Gastroesophageal sphincter (tissue), 4 donors: ENCODE results near the gene IRF2BPL. TPM values are rescaled to one million over a fixed set of nuclear protein-coding genes. Genes with fewer than 3 reads are reported as not detected.

Source experiments
- ATAC-seq: fragments of 150-250 bp; one replicate; pipeline ENCODE4 v1.9.1; 2016; ENCODE audit warnings: mild to moderate bottlenecking, moderate library complexity
- H3K27ac ChIP-seq, 4 donors: fragments of 200-600 bp; sonication (generic) in 3 of 4; 1 replicate in 3 of 4; 2 replicates in 1 of 4; pipeline ENCODE4 v1.5.1; 2016 to 2019
- H3K27me3 ChIP-seq: fragments of 200-600 bp; sonication (generic); one replicate; pipeline ENCODE4 v1.5.1; 2019
- H3K36me3 ChIP-seq, 2 donors: fragments of 200-600 bp; sonication (generic); one replicate each; pipeline ENCODE4 v1.5.1; 2019; ENCODE audit warnings: control low read depth in 1 of 2
- H3K4me1 ChIP-seq, 3 donors: fragments of 200-600 bp; sonication (generic); 1 replicate in 2 of 3; 2 replicates in 1 of 3; pipeline ENCODE4 v1.5.1; 2016 to 2019; ENCODE audit warnings: control low read depth in 2 of 3
- H3K4me3 ChIP-seq, 2 donors: fragments of 200-600 bp; sonication (generic); one replicate each; pipeline ENCODE4 v1.5.1; 2019; ENCODE audit warnings: mild to moderate bottlenecking in 1 of 2, moderate library complexity in 1 of 2
- H3K9me3 ChIP-seq, 3 donors: fragments of 200-600 bp; sonication (generic); one replicate each; pipeline ENCODE4 v1.5.1; 2017 to 2019; ENCODE audit warnings: control low read depth in 2 of 3
- CTCF ChIP-seq, 4 experiments: fragments of 200-600 bp in 2 of 4; fragments of 450-650 bp in 2 of 4; sonication (generic) in 1 of 4; IDR thresholded peaks; one replicate each; pipeline ENCODE4 v1.5.1; 2017 to 2019; ENCODE audit warnings: antibody characterized with exemption in 4 of 4, mild to moderate bottlenecking in 2 of 4, moderate library complexity in 2 of 4
- EP300 ChIP-seq: sonication (generic); formaldehyde crosslinking; IDR thresholded peaks from one replicate; pipeline ENCODE4 v1.6.1; 2017; ENCODE audit warnings: antibody characterized with exemption, mild to moderate bottlenecking
- POLR2A ChIP-seq, 2 donors: fragments of 450-650 bp; IDR thresholded peaks; one replicate each; pipeline ENCODE4 v1.6.1; 2017; ENCODE audit warnings: antibody characterized with exemption in 2 of 2, mild to moderate bottlenecking in 2 of 2, moderate library complexity in 1 of 2
- POLR2AphosphoS5 ChIP-seq: sonication (generic); formaldehyde crosslinking; IDR thresholded peaks from one replicate; pipeline ENCODE4 v1.6.1; 2017; ENCODE audit warnings: antibody characterized with exemption
- WGBS, 2 donors: methylation state at CpG; one replicate each; pipeline ENCODE4 v1.1.5; 2018; ENCODE audit warnings: low coverage in 1 of 2; 5-methylcytosine and 5-hydroxymethylcytosine counted together
- total RNA-seq, 4 donors: library from RNA; depleted of rRNA; stranded (reverse); fragments of >200 nt; gene quantifications; one replicate each; pipeline ENCODE4 v1.1.0, GENCODE V29; 2016

IRF2BPL gene
- total RNA-seq, 4 donors from 2014 or later: 53.7 to 75.6 (median 59.9) TPM

- ATAC-seq: no peak
- 87 to 93% methylated on average over 2 to 3 of the region's 3 CpGs for WGBS, 2 donors
- no peaks in the 10 kb centered on the region for H3K36me3 ChIP-seq
- H3K27me3 ChIP-seq: no peaks in the 10 kb centered on the region
- no peak for TF ChIP-seq EP300
- no peak overlapping the region for H3K27ac ChIP-seq
- H3K9me3 ChIP-seq: peaks cover 0 to 12% (median 0%) of the 10 kb centered on the region in 3 donors
- H3K4me3 ChIP-seq: no peak overlapping the region
- H3K4me1 ChIP-seq: peaks cover 0 to 26% (median 4%) of the 10 kb centered on the region in 3 donors
These were observed 27.5 kb upstream of the IRF2BPL start for GRCh38 chr14:77055981-77056380.

GRCh38 chr14:77055306-77055705, 26.8 kb upstream of the IRF2BPL start:
- Histone ChIP-seq H3K4me3 (no peak overlapping the region), H3K27ac (peak overlapping the region in 2 of 4 donors; percentile 4 to 36), H3K4me1 (peaks cover 0 to 32% (median 5%) of the 10 kb centered on the region in 3 donors), H3K36me3 (no peaks in the 10 kb centered on the region), H3K9me3 (peaks cover 0 to 12% (median 0%) of the 10 kb centered on the region in 3 donors), H3K27me3 (no peaks in the 10 kb centered on the region)
- TF ChIP-seq POLR2AphosphoS5: no peak
- TF ChIP-seq CTCF (IDR thresholded peaks at IDR 0.05): no peak
- no peak for TF ChIP-seq EP300
- no peak for TF ChIP-seq POLR2A (IDR thresholded peaks at IDR 0.05)
- 66% methylated on average over 4 of the region's 5 CpGs; no CpG with 5 or more reads in 1 of the 2 donors for WGBS, 2 donors
- ATAC-seq: no peak

GRCh38 chr14:77053046-77053841, 24.7 kb upstream of the IRF2BPL start:
- Histone ChIP-seq H3K9me3 (peaks cover 0 to 12% (median 0%) of the 10 kb centered on the region in 3 donors), H3K27ac (peak overlapping the region in 2 of 4 donors; percentile 68 to 77), H3K4me3 (no peak overlapping the region), H3K27me3 (no peaks in the 10 kb centered on the region), H3K4me1 (peaks cover 0 to 34% (median 5%) of the 10 kb centered on the region in 3 donors), H3K36me3 (no peaks in the 10 kb centered on the region)
- peak; percentile 66 for ATAC-seq
- WGBS, 2 donors: 44 to 75% methylated on average over 4 to 12 of the region's 21 CpGs
- TF ChIP-seq POLR2AphosphoS5 (peak; percentile 26), EP300 (no peak), CTCF (IDR thresholded peaks at IDR 0.05) (peak; percentile 94 to 96 (median 96))

GRCh38 chr14:77052281-77053044, 24.0 kb upstream of the IRF2BPL start:
- H3K9me3 ChIP-seq: peaks cover 0 to 12% (median 0%) of the 10 kb centered on the region in 3 donors
- H3K4me1 ChIP-seq: peaks cover 0 to 34% (median 5%) of the 10 kb centered on the region in 3 donors
- no peaks in the 10 kb centered on the region for H3K36me3 ChIP-seq
- TF ChIP-seq POLR2AphosphoS5 (no peak), POLR2A (IDR thresholded peaks at IDR 0.05) (no peak), CTCF (IDR thresholded peaks at IDR 0.05) (no peak), EP300 (no peak)
- H3K4me3 ChIP-seq: no peak overlapping the region
- H3K27ac ChIP-seq: peak overlapping the region in 3 of 4 donors; percentile 48 to 77 (median 68)
- 80% methylated on average over 1 of the region's 8 CpGs; no CpG with 5 or more reads in 1 of the 2 donors for WGBS, 2 donors
- no peaks in the 10 kb centered on the region for H3K27me3 ChIP-seq
- no peak for ATAC-seq

- peak; percentile 55 for ATAC-seq
- TF ChIP-seq POLR2AphosphoS5 (peak; percentile 67), CTCF (IDR thresholded peaks at IDR 0.05) (no peak)
- Histone ChIP-seq H3K4me3 (no peak overlapping the region), H3K27ac (peak overlapping the region in 3 of 4 donors; percentile 68 to 77 (median 75)), H3K36me3 (no peaks in the 10 kb centered on the region), H3K4me1 (peaks cover 0 to 44% (median 12%) of the 10 kb centered on the region in 3 donors), H3K9me3 (peaks cover 0 to 9% (median 0%) of the 10 kb centered on the region in 3 donors), H3K27me3 (no peaks in the 10 kb centered on the region)
- 65% methylated on average over 2 of the region's 11 CpGs; no CpG with 5 or more reads in 1 of the 2 donors for WGBS, 2 donors
These were observed 22.6 kb upstream of the IRF2BPL start for GRCh38 chr14:77051116-77051515.
